Psoas muscle (tissue), 8 donors: Measurements from ENCODE around the gene PCBP3. TPM values are rescaled to one million over a fixed set of nuclear protein-coding genes. Genes with fewer than 3 reads are reported as not detected.

Source experiments
- ATAC-seq, 4 donors: fragments of 200-7000 bp; cut with Tn5 transposase; one replicate each; pipeline ENCODE4 v1.9.1; 2020; ENCODE audit warnings: moderate library complexity in 3 of 4, mild to moderate bottlenecking in 2 of 4
- DNase-seq, 2 donors: peaks; one replicate each; pipeline ENCODE4 v3.0.0-alpha.2; 2020
- H3K27ac ChIP-seq: fragments of 200-600 bp; one replicate; pipeline ENCODE4 v1.8.0; 2022
- H3K27me3 ChIP-seq, 3 donors: fragments of 200-600 bp in 1 of 3; one replicate each; pipeline versions ENCODE4 v1.6.1 to v1.8.0; 2013 to 2022; ENCODE audit warnings: low read length in 2 of 3, mild to moderate bottlenecking in 2 of 3, moderate library complexity in 1 of 3; ENCODE audit not compliant: insufficient read depth in 3 of 3
- H3K36me3 ChIP-seq, 2 donors: fragments of 200-600 bp in 1 of 2; one replicate each; pipeline versions ENCODE4 v1.6.1 to v1.8.0; 2013 to 2022; ENCODE audit warnings: low read depth in 1 of 2, mild to moderate bottlenecking in 1 of 2, moderate library complexity in 1 of 2; ENCODE audit not compliant: insufficient read depth in 1 of 2
- H3K4me1 ChIP-seq: fragments of 200-600 bp; one replicate; pipeline ENCODE4 v1.8.0; 2022
- H3K4me3 ChIP-seq: fragments of 200-600 bp; one replicate; pipeline ENCODE4 v1.8.0; 2022; ENCODE audit warnings: mild to moderate bottlenecking
- H3K9me3 ChIP-seq: fragments of 200-600 bp; one replicate; pipeline ENCODE4 v1.8.0; 2022
- CTCF ChIP-seq: fragments of 200-600 bp; IDR thresholded peaks from one replicate; pipeline ENCODE4 v1.8.0; 2022; ENCODE audit warnings: antibody characterized with exemption
- WGBS, 3 donors: extraction: QIAGEN DNeasy Blood & Tissue Kit; methylation state at CpG; one replicate each; pipeline versions ENCODE4 v1.1.6 to v1.1.7; 2013; 5-methylcytosine and 5-hydroxymethylcytosine counted together
- intact Hi-C, 2 donors: fragments of 100-400 bp; cut with DNase I; formaldehyde crosslinking; loops; one replicate each; pipeline versions ENCODE4 v1.11.0 to v1.14.2; 2022
- polyA plus RNA-seq, 3 donors: library from polyadenylated mRNA; stranded (reverse); fragments of 200-250 nt; gene quantifications; one replicate each; pipeline ENCODE4 v1.2.3, GENCODE V29; 2013
- total RNA-seq, 4 donors: library from RNA; stranded (reverse); fragmentation: NEBNext Ultra II Directional in 2 of 4; extraction: Animal tissue kit (Norgen Biotek cat#: 25700) in 2 of 4; gene quantifications; one replicate each; pipeline versions ENCODE4 v1.2.1 to v1.2.4, GENCODE V29; 2021 to 2023
- donor health status: healthy with polysubstance abuse.
- donor health status: DM: no; HTN: no; CAD: no; lungs with moderate emphysema.
- donor health status: Bipolar disorder and iron deficiency.
- donor health status: healthy.
- donor health status: DM: yes; HTN: yes; CAD: no.
- donor health status: DM: no; HTN: no; CAD: no.
- donor health status: DM: no; HTN: no; CAD: no.
- donor health status: DM: yes; HTN: yes; CAD: no.

PCBP3 gene
- total and polyA plus RNA-seq, 7 donors, result 0.10 to 0.91 (median 0.33) TPM; not detected in 1

GRCh38 chr21:45991606-45992300 lies 348.2 kb downstream of the PCBP3 start:
- WGBS, 3 donors, result 89 to 93% (median 89%) methylated on average over 14 to 18 of the region's 18 CpGs
- Histone ChIP-seq H3K36me3 (peaks cover 0 to 50% of the 10 kb centered on the region in 2 donors), H3K27me3 (no peaks in the 10 kb centered on the region), H3K4me1 (no peaks in the 10 kb centered on the region), H3K4me3 (no peak overlapping the region), H3K27ac (no peak overlapping the region), H3K9me3 (no peaks in the 10 kb centered on the region)
- ATAC-seq, result no peak
- no peak for TF ChIP-seq CTCF
- intact Hi-C loops, result no loop called here
- peak in 1 of 2 donors; percentile 27 for DNase-seq

Other genes with a start within 250 kb of the PCBP3 start
- 10 to 100 TPM; 11.6 to 21.1 (median 15.1) TPM for gene COL18A1, start 238.6 kb upstream of the PCBP3 start, total RNA-seq
- 10 to 100 TPM in 2 of 3 donors, 1 to 10 TPM in 1; 4.8 to 25.3 (median 11.3) TPM for gene COL18A1, start 238.6 kb upstream of the PCBP3 start, polyA plus RNA-seq
- gene SLC19A1, start 101.3 kb upstream of the PCBP3 start, total RNA-seq, result 1 to 10 TPM; 1.4 to 2.8 (median 1.9) TPM
- gene SLC19A1, start 101.3 kb upstream of the PCBP3 start, polyA plus RNA-seq, result 1 to 10 TPM; 2.3 to 3.8 (median 3.1) TPM